NCI-H2107 treated with DMSO at 0.1 percent for 48 hours (cell line): ENCODE data around the gene STX5.
"Not testable (repeated sequence)": the region's sequence is repeated elsewhere in the genome, so short reads cannot be mapped to it uniquely, and the experiment has no call there.

ENCODE experiments used
- DNase-seq: peaks from one replicate; lab custom pipeline; 2025; ENCODE audit not compliant: unreplicated experiment; lab: John Stamatoyannopoulos, UW

STX5 gene

GRCh38 chr11:62788991-62789390 lies 42.9 kb downstream of the STX5 start:
- DNase-seq: no peak

DNA sequence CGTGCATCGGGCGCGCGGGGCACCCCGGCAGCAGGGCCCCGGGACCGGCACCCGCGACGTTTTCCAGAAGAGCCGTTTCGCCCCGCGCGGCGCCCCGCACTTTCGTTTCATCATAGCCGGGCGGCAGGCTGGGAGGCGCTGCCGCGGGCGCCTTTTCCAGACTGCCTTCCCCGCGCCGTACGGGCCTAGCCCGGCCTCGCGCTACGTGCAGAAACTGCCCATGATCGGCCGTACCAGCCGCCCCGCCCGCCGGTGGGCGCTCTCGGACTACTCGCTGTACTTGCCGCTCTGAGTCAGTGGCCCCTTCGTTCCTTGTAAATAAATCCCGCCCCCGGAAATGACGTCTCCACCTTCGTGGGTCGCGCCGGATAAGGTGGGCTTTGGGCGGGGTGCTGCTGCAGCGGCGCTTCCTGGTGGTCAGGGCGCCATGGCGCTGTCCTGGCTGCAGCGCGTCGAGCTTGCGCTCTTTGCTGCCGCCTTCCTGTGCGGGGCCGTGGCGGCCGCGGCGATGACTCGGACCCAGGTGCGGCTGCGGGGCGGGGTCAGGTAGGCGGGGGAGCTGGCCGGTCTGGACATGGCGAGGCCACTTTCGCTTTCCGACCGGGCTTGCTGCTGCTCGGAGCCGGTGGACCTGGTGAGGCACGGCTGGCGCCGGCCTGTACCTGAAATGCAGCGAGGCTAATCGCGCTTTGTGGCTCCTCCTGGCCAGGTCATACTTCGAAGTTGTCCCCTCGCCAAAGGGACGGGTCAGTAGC lies 44.7 kb downstream of the STX5 start, which contains the start of gene TMEM179B:
TMEM179B (plus strand) TSS at position 398 of the 755 bp plus-strand sequence; CDS start at position 428, 30 bp downstream.
- peak; percentile 82 for DNase-seq

GRCh38 chr11:62786318-62787004 lies 45.4 kb downstream of the STX5 start:
- DNase-seq: peak; percentile 39

DNA sequence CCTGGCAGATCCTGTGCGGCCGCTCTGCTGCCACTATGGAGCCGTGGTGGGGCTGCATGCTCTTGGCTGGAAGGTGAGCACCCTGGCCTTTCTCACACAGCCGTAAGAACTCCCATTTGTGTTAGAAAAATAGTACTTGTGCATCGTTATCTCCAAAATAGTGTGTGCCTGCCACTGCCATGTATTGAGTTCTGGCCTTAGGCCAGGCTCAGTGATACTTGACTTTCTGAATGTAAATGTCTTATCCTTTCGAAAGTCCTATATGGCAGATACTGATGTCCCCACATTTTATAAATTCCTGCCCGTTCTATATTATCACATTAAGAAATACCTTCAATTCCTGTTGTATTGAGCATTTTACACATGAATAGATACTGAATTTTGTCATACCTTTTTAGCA lies 49.1 kb downstream of the STX5 start:
- DNase-seq: no peak

- no peak for DNase-seq
Measured at GRCh38 chr11:62778441-62778840, 53.4 kb downstream of the STX5 start.

GRCh38 chr11:62777389-62777788 lies 54.5 kb downstream of the STX5 start:
- no peak for DNase-seq

- DNase-seq: no peak
Measured at GRCh38 chr11:62775646-62776045, 56.2 kb downstream of the STX5 start.

GRCh38 chr11:62774407-62774806 lies 57.4 kb downstream of the STX5 start:
- no peak for DNase-seq

DNA sequence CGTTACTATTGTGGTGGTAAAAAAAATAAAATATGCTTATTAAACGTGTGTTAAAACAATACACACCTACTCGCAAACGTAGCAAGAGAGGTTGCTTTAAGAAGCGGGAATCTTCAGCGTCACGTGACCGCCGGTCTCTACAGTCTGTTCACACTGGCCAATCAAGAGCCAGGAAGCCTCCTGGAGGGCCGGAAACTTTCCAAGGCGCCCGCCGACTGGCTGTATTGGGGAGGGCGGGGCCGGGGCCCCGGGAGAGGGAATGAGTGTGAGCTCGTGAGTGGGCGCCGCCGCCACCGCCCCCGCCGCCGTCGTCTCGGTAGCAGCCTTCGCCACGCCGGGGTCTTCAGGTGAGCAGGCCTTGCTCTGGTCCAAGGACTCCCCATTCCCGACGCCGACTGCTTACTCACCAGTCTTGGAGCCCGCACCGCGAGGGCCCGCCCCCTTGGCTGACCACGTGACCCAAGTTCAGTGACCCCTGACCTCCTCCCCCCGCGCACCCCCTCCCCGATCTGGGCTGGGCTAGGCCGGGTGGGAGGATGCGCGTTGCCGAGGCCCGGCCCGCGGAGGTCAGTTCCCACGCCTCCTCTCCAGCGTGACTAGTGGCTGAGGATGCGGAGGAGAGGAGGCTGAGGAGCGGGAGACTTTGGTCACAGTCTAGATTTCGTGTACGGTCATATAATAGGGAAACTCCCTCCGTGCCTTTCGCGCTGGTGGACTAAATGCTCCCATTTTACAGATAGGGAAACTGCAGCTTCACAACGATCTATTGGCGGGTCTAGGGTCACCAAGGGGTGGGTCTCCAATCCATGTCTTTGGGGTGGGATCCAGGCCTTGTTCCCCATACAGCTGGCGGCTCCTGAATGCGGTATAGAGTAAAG lies 60.5 kb downstream of the STX5 start, which contains the start of gene TAF6L:
TAF6L (plus strand) TSS at position 253 of the 878 bp plus-strand sequence. CDS start 4,388 bp downstream, outside the sequence.
- peak; percentile 90 for DNase-seq

GRCh38 chr11:62770778-62771143 lies 61.1 kb downstream of the STX5 start:
- peak; percentile 67 for DNase-seq

GRCh38 chr11:62760867-62761227 lies 71.0 kb downstream of the STX5 start:
- not testable (repeated sequence) for DNase-seq

DNA sequence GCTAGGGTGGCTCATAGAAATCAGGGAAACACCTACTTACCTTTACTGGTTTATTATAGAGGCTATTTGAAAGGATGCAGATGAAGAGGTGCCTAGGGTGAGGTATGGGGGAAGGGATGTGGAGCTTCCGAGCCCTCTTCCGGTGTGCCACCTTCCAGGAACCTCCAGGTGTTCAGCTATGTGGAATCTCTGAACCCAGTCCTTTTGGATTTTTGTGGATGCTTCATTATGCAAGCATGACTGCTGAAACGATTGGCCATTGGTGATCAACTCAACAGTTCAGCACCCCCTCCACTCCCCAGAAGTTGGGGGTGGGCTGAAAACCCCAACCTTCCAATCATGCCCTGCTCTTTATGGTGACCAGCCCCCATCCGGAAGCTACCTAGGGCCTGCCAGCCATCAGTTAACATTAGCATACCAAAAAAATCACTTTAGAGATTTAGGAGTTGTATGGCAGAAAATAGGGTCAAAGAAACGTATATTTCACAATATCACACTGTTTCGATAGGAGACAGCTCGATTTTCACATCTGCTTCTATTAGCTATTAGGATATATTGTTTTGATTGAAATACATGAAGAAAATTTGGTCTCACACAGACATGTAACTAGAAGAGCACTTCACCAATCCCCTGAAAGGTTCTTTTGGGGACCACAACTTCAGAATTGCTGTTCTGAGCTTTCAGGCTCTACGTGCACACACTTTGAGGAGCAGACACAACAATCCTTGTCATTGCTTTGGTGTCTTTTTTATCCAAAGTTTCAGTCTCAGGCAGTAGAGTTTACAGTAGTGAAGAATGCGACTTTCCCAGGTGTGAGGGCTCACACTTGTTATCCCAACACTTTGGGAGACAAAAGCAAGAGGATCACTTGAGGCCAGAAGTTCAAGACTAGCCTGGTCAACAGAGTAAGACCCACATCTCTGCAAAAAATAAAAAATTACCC lies 73.7 kb downstream of the STX5 start:
- no peak for DNase-seq
